Measurements from ENCODE around the gene ODF4. TPM values are rescaled to one million over a fixed set of nuclear protein-coding genes. Genes with fewer than 3 reads are reported as not detected.

ODF4 gene
- total and polyA plus RNA-seq, 10 of the 15 experiments (the other 5 are each of a cell fraction or from before 2014, with no cell fraction given): not detected

DNA sequence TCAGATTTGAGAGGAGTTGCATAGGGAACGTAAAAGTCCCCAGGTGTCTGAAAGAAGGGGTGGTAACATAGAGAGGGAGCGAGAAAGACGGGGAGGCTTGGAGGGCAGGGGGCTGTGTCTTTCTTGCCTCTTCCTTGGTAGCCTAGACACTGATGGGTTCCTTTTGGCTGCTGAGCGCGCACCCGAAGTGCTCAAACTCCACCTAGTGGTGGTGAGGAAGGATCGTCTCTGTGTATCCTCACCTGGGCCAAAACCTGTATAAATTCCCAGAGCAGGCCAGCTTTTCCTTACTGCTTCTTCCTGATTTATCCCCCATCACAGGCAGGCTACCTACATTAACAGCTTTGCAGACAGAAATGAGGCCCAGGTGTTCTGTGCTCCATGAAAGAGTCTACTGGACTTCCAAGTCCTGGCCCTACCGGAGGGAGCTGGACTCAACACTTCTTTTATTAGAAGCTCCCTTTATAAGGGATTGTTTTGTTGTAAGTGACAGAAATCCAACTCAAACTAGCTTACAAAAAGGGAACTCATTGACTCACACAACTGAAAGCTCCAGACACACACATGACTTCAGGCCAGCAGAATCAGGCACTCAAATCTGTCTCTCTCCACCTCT lies 38.9 kb upstream of the ODF4 start (continued):
- TF ChIP-seq, protein P1, sequence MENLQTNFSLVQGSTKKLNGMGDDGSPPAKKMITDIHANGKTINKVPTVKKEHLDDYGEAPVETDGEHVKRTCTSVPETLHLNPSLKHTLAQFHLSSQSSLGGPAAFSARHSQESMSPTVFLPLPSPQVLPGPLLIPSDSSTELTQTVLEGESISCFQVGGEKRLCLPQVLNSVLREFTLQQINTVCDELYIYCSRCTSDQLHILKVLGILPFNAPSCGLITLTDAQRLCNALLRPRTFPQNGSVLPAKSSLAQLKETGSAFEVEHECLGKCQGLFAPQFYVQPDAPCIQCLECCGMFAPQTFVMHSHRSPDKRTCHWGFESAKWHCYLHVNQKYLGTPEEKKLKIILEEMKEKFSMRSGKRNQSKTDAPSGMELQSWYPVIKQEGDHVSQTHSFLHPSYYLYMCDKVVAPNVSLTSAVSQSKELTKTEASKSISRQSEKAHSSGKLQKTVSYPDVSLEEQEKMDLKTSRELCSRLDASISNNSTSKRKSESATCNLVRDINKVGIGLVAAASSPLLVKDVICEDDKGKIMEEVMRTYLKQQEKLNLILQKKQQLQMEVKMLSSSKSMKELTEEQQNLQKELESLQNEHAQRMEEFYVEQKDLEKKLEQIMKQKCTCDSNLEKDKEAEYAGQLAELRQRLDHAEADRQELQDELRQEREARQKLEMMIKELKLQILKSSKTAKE (IDR thresholded peaks at IDR 0.05; ENCODE audit: low read depth, poor library complexity, severe bottlenecking): no peak
- TF ChIP-seq PAX5 (IDR thresholded peaks at IDR 0.05; ENCODE audit: borderline replicate concordance, low read depth, low read length) (0 out of 2 replicates have a peak, but pooled peaks have one; percentile 37), RAD21 (IDR thresholded peaks at IDR 0.05; ENCODE audit: insufficient read depth, low read depth, low read length) (peak; percentile 90), IKZF1 (conservative IDR thresholded peaks at IDR 0.05) (peak; percentile 42; the same call in 1 of the 2 replicates), POU2F2 (IDR thresholded peaks at IDR 0.05; ENCODE audit: borderline replicate concordance, low read depth, low read length) (peak; percentile 45; the same call in 1 of the 3 replicates)
- TF ChIP-seq, protein P2, sequence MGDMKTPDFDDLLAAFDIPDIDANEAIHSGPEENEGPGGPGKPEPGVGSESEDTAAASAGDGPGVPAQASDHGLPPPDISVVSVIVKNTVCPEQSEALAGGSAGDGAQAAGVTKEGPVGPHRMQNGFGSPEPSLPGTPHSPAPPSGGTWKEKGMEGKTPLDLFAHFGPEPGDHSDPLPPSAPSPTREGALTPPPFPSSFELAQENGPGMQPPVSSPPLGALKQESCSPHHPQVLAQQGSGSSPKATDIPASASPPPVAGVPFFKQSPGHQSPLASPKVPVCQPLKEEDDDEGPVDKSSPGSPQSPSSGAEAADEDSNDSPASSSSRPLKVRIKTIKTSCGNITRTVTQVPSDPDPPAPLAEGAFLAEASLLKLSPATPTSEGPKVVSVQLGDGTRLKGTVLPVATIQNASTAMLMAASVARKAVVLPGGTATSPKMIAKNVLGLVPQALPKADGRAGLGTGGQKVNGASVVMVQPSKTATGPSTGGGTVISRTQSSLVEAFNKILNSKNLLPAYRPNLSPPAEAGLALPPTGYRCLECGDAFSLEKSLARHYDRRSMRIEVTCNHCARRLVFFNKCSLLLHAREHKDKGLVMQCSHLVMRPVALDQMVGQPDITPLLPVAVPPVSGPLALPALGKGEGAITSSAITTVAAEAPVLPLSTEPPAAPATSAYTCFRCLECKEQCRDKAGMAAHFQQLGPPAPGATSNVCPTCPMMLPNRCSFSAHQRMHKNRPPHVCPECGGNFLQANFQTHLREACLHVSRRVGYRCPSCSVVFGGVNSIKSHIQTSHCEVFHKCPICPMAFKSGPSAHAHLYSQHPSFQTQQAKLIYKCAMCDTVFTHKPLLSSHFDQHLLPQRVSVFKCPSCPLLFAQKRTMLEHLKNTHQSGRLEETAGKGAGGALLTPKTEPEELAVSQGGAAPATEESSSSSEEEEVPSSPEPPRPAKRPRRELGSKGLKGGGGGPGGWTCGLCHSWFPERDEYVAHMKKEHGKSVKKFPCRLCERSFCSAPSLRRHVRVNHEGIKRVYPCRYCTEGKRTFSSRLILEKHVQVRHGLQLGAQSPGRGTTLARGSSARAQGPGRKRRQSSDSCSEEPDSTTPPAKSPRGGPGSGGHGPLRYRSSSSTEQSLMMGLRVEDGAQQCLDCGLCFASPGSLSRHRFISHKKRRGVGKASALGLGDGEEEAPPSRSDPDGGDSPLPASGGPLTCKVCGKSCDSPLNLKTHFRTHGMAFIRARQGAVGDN (IDR thresholded peaks at IDR 0.05): no peak
- TF ChIP-seq, protein P3, sequence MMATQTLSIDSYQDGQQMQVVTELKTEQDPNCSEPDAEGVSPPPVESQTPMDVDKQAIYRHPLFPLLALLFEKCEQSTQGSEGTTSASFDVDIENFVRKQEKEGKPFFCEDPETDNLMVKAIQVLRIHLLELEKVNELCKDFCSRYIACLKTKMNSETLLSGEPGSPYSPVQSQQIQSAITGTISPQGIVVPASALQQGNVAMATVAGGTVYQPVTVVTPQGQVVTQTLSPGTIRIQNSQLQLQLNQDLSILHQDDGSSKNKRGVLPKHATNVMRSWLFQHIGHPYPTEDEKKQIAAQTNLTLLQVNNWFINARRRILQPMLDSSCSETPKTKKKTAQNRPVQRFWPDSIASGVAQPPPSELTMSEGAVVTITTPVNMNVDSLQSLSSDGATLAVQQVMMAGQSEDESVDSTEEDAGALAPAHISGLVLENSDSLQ (IDR thresholded peaks at IDR 0.05): peak; percentile 6; the same call in 1 of the 2 replicates
- TF ChIP-seq, protein P4, sequence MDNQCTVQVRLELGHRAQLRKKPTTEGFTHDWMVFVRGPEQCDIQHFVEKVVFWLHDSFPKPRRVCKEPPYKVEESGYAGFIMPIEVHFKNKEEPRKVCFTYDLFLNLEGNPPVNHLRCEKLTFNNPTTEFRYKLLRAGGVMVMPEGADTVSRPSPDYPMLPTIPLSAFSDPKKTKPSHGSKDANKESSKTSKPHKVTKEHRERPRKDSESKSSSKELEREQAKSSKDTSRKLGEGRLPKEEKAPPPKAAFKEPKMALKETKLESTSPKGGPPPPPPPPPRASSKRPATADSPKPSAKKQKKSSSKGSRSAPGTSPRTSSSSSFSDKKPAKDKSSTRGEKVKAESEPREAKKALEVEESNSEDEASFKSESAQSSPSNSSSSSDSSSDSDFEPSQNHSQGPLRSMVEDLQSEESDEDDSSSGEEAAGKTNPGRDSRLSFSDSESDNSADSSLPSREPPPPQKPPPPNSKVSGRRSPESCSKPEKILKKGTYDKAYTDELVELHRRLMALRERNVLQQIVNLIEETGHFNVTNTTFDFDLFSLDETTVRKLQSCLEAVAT (IDR thresholded peaks at IDR 0.05): no peak
